ENCODE results near the gene ORMDL3. TPM values are rescaled to one million over a fixed set of nuclear protein-coding genes. Genes with fewer than 3 reads are reported as not detected.
A peak's percentile ranks its signal among the peaks of the same experiment; 100 is the strongest.

The ORMDL3 gene
- total and polyA plus RNA-seq, 10 of the 15 experiments (the other 5 are each of a cell fraction or from before 2014, with no cell fraction given) = 8.8 to 98.1 (median 49.9) TPM

DNA sequence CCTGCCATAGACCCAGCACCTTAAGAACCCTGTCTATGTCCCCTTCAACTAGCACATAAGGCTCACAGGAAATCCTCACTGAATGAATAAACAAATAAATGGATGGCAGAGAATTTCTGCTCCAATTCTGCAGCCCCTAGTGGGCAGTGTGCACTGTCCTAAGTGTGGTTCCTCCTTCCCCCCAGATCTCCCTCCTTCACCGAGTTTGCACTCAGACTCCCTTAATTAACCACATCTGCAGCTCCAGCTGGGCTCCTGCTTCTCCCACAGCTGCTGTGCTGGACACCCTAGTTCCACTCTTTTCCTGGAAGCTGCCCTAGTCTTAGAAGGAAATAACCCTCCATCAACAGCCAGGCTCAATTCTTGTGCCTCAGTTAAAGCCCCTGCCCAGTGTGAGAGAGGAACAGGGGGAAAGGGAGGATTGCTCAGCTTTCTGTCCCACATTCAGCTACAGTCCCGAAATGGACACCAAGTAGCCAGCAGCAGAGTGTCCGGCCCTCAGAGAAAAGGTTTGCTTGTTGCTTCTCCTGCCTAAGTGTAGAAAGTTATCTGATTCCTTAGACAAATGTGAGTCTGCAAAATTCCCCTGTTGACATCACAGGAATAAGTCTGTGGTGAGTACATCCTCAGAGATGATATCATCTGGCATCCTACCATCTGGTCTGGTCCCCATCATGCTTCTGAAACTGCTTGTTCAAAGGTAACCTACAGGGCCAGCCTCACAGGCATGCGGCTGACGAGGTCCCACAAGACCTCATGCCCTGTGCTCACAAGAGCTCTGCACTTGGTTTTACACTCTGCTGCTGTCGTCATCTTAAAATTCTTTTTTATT lies 12.4 kb upstream of the ORMDL3 start (continued):
- TF ChIP-seq, protein P1, sequence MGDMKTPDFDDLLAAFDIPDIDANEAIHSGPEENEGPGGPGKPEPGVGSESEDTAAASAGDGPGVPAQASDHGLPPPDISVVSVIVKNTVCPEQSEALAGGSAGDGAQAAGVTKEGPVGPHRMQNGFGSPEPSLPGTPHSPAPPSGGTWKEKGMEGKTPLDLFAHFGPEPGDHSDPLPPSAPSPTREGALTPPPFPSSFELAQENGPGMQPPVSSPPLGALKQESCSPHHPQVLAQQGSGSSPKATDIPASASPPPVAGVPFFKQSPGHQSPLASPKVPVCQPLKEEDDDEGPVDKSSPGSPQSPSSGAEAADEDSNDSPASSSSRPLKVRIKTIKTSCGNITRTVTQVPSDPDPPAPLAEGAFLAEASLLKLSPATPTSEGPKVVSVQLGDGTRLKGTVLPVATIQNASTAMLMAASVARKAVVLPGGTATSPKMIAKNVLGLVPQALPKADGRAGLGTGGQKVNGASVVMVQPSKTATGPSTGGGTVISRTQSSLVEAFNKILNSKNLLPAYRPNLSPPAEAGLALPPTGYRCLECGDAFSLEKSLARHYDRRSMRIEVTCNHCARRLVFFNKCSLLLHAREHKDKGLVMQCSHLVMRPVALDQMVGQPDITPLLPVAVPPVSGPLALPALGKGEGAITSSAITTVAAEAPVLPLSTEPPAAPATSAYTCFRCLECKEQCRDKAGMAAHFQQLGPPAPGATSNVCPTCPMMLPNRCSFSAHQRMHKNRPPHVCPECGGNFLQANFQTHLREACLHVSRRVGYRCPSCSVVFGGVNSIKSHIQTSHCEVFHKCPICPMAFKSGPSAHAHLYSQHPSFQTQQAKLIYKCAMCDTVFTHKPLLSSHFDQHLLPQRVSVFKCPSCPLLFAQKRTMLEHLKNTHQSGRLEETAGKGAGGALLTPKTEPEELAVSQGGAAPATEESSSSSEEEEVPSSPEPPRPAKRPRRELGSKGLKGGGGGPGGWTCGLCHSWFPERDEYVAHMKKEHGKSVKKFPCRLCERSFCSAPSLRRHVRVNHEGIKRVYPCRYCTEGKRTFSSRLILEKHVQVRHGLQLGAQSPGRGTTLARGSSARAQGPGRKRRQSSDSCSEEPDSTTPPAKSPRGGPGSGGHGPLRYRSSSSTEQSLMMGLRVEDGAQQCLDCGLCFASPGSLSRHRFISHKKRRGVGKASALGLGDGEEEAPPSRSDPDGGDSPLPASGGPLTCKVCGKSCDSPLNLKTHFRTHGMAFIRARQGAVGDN (IDR thresholded peaks at IDR 0.05) = peak; percentile 93
- TF ChIP-seq SUPT20H (IDR thresholded peaks at IDR 0.05; ENCODE audit: borderline replicate concordance, control insufficient read depth, low read depth, low read length) (no peak), YY1 (IDR thresholded peaks at IDR 0.05; ENCODE audit: low read depth, low read length) (peak; percentile 21; the same call in 1 of the 2 replicates), ZBED1 (IDR thresholded peaks at IDR 0.05; ENCODE audit: borderline replicate concordance) (peak; percentile 55; the same call in 1 of the 2 replicates), TBL1XR1 (IDR thresholded peaks at IDR 0.05; ENCODE audit: low read depth, low read length) (no peak), JUNB (IDR thresholded peaks at IDR 0.05) (peak; percentile 72), CBX3 (IDR thresholded peaks at IDR 0.05; ENCODE audit: borderline replicate concordance, low read depth) (no peak), DPF2 (IDR thresholded peaks at IDR 0.05) (peak; percentile 67; the same call in 1 of the 2 replicates), BHLHE40 (IDR thresholded peaks at IDR 0.05; ENCODE audit: borderline replicate concordance in 1 of 2, low read depth in 2 of 2, low read length in 1 of 2) (peak in 1 of 2 experiments; percentile 76; a peak in 2 of 4 replicates), SKIL (IDR thresholded peaks at IDR 0.05; ENCODE audit: low read depth, poor library complexity, severe bottlenecking) (peak; percentile 15), RCOR1 (conservative IDR thresholded peaks at IDR 0.05; ENCODE audit: low read depth, low read length) (no peak), CHD2 (IDR thresholded peaks at IDR 0.05; ENCODE audit: borderline replicate concordance, low read depth, low read length) (no peak), MTA2 (IDR thresholded peaks at IDR 0.05; ENCODE audit: low read depth) (peak; percentile 61), SP1 (IDR thresholded peaks at IDR 0.05; ENCODE audit: low read depth, low read length) (peak; percentile 10), BCL11A (IDR thresholded peaks at IDR 0.05; ENCODE audit: low read depth, low read length) (peak; percentile 67)
- TF ChIP-seq, protein P2, sequence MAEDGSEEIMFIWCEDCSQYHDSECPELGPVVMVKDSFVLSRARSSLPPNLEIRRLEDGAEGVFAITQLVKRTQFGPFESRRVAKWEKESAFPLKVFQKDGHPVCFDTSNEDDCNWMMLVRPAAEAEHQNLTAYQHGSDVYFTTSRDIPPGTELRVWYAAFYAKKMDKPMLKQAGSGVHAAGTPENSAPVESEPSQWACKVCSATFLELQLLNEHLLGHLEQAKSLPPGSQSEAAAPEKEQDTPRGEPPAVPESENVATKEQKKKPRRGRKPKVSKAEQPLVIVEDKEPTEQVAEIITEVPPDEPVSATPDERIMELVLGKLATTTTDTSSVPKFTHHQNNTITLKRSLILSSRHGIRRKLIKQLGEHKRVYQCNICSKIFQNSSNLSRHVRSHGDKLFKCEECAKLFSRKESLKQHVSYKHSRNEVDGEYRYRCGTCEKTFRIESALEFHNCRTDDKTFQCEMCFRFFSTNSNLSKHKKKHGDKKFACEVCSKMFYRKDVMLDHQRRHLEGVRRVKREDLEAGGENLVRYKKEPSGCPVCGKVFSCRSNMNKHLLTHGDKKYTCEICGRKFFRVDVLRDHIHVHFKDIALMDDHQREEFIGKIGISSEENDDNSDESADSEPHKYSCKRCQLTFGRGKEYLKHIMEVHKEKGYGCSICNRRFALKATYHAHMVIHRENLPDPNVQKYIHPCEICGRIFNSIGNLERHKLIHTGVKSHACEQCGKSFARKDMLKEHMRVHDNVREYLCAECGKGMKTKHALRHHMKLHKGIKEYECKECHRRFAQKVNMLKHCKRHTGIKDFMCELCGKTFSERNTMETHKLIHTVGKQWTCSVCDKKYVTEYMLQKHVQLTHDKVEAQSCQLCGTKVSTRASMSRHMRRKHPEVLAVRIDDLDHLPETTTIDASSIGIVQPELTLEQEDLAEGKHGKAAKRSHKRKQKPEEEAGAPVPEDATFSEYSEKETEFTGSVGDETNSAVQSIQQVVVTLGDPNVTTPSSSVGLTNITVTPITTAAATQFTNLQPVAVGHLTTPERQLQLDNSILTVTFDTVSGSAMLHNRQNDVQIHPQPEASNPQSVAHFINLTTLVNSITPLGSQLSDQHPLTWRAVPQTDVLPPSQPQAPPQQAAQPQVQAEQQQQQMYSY (CRISPR knock-in tag; IDR thresholded peaks at IDR 0.05) = no peak
- TF ChIP-seq, protein P3, sequence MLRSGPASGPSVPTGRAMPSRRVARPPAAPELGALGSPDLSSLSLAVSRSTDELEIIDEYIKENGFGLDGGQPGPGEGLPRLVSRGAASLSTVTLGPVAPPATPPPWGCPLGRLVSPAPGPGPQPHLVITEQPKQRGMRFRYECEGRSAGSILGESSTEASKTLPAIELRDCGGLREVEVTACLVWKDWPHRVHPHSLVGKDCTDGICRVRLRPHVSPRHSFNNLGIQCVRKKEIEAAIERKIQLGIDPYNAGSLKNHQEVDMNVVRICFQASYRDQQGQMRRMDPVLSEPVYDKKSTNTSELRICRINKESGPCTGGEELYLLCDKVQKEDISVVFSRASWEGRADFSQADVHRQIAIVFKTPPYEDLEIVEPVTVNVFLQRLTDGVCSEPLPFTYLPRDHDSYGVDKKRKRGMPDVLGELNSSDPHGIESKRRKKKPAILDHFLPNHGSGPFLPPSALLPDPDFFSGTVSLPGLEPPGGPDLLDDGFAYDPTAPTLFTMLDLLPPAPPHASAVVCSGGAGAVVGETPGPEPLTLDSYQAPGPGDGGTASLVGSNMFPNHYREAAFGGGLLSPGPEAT (IDR thresholded peaks at IDR 0.05; ENCODE audit: low read depth) = peak; percentile 62; the same call in 1 of the 2 replicates

All from GM12878 (cell line).